RWPE2 (cell line): ENCODE measurements around the gene MUC4.
"Not testable (repeated sequence)": the region's sequence is repeated elsewhere in the genome, so short reads cannot be mapped to it uniquely, and the experiment has no call there.

ENCODE experiments used
- ATAC-seq: fragments of 200-7000 bp; cut with Tn5 transposase; 3 replicates; pipeline ENCODE4 v1.9.1; 2021; ENCODE audit warnings: low read depth
- DNase-seq: peaks from one replicate; pipeline ENCODE4 v3.0.0-alpha.2; 2020; ENCODE audit warnings: low spot score
- H3K27ac ChIP-seq: fragments of 450-650 bp; 2 replicates; pipeline ENCODE4 v1.5.1; 2017; ENCODE audit warnings: mild to moderate bottlenecking; ENCODE audit not compliant: poor library complexity, severe bottlenecking
- H3K27me3 ChIP-seq: fragments of 250-450 bp; sonication (Bioruptor Pico); 2 replicates; pipeline ENCODE4 v1.5.1; 2021; ENCODE audit warnings: mild to moderate bottlenecking, moderate library complexity; ENCODE audit not compliant: insufficient read depth, poor library complexity, severe bottlenecking
- H3K36me3 ChIP-seq: fragments of 250-450 bp; sonication (Bioruptor Pico); 2 replicates; pipeline ENCODE4 v1.5.1; 2020; ENCODE audit warnings: low read depth, mild to moderate bottlenecking, moderate library complexity
- H3K4me1 ChIP-seq: fragments of 250-450 bp; sonication (Bioruptor Pico); 2 replicates; pipeline ENCODE4 v1.5.1; 2021; ENCODE audit warnings: mild to moderate bottlenecking, moderate library complexity; ENCODE audit not compliant: insufficient read depth, poor library complexity, severe bottlenecking
- H3K4me3 ChIP-seq: fragments of 250-450 bp; sonication (Bioruptor Pico); 2 replicates; pipeline ENCODE4 v1.5.1; 2021; ENCODE audit warnings: mild to moderate bottlenecking, moderate library complexity; ENCODE audit not compliant: severe bottlenecking
- H3K9me3 ChIP-seq: fragments of 250-450 bp; sonication (Bioruptor Pico); 2 replicates; pipeline ENCODE4 v1.5.1; 2021; ENCODE audit warnings: mild to moderate bottlenecking, moderate library complexity; ENCODE audit not compliant: severe bottlenecking
- CTCF ChIP-seq: fragments of 450-650 bp; IDR thresholded peaks from one replicate; pipeline ENCODE4 v1.5.1; 2017; ENCODE audit warnings: mild to moderate bottlenecking, moderate library complexity; ENCODE audit not compliant: poor library complexity, severe bottlenecking

MUC4 gene

GRCh38 chr3:195777975-195778374, 33.8 kb downstream of the MUC4 start:
- ATAC-seq (no peak), DNase-seq (peak; percentile 36)
- no peak for TF ChIP-seq CTCF
- Histone ChIP-seq H3K27me3 (no peaks in the 10 kb centered on the region), H3K36me3 (no peaks in the 10 kb centered on the region), H3K4me3 (no peak overlapping the region), H3K4me1 (no peaks in the 10 kb centered on the region), H3K27ac (no peak overlapping the region), H3K9me3 (no peaks in the 10 kb centered on the region)

- DNase-seq = peak; percentile 35
- no peaks in the 10 kb centered on the region for H3K36me3 ChIP-seq
These were observed 36.8 kb downstream of the MUC4 start for GRCh38 chr3:195774917-195775316.

GRCh38 chr3:195773956-195774537, 37.7 kb downstream of the MUC4 start:
- no peak overlapping the region for H3K27ac ChIP-seq
- H3K9me3 ChIP-seq = no peaks in the 10 kb centered on the region
- H3K36me3 ChIP-seq = no peaks in the 10 kb centered on the region
- H3K4me1 ChIP-seq = no peaks in the 10 kb centered on the region
- no peak overlapping the region for H3K4me3 ChIP-seq
- no peak for ATAC-seq
- no peaks in the 10 kb centered on the region for H3K27me3 ChIP-seq
- no peak for DNase-seq
- no peak for TF ChIP-seq CTCF

More at GRCh38 chr3:195774917-195775316, 36.8 kb downstream of the MUC4 start:
- no peak for ATAC-seq
- H3K27me3 ChIP-seq = no peaks in the 10 kb centered on the region
- H3K4me3 ChIP-seq = no peak overlapping the region
- H3K27ac ChIP-seq = no peak overlapping the region
- H3K9me3 ChIP-seq = no peaks in the 10 kb centered on the region
- H3K4me1 ChIP-seq = no peaks in the 10 kb centered on the region
- TF ChIP-seq CTCF = no peak

GRCh38 chr3:195771646-195772300, 40.0 kb downstream of the MUC4 start:
- TF ChIP-seq CTCF = no peak
- Histone ChIP-seq H3K9me3 (no peaks in the 10 kb centered on the region), H3K4me3 (no peak overlapping the region), H3K27me3 (no peaks in the 10 kb centered on the region), H3K4me1 (no peaks in the 10 kb centered on the region), H3K27ac (no peak overlapping the region), H3K36me3 (no peaks in the 10 kb centered on the region)
- DNase-seq = no peak
- no peak for ATAC-seq

GRCh38 chr3:195770841-195771645, 40.7 kb downstream of the MUC4 start:
- H3K4me3 ChIP-seq, H3K9me3 ChIP-seq, H3K36me3 ChIP-seq, H3K27me3 ChIP-seq, ATAC-seq, H3K4me1 ChIP-seq, H3K27ac ChIP-seq: not testable (repeated sequence)
- DNase-seq = peak; percentile 27
